HG03025 (cell line): ENCODE data around the gene COL13A1.

Experiments used
- ATAC-seq: cut with Tn5 transposase; IDR thresholded peaks from one replicate; pipeline ENCODE4 v1.9.1; 2021; ENCODE audit warnings: mild to moderate bottlenecking, moderate library complexity; ENCODE audit not compliant: unreplicated experiment, low FRiP score

COL13A1 gene

GRCh38 chr10:69994262-69994661 lies 192.6 kb downstream of the COL13A1 start:
- no peak for ATAC-seq

GRCh38 chr10:69996611-69997010 lies 194.9 kb downstream of the COL13A1 start:
- ATAC-seq = no peak

GRCh38 chr10:70000262-70000661 lies 198.6 kb downstream of the COL13A1 start:
- no peak for ATAC-seq

- ATAC-seq = no peak
These were observed 205.6 kb downstream of the COL13A1 start for GRCh38 chr10:70007116-70007820.
